HG03442 (cell line): ENCODE results near the gene EEF1A2.

ENCODE experiments used
- ATAC-seq: cut with Tn5 transposase; IDR thresholded peaks from one replicate; pipeline ENCODE4 v1.9.1; 2021; ENCODE audit warnings: mild to moderate bottlenecking, moderate library complexity; ENCODE audit not compliant: unreplicated experiment

Gene EEF1A2

GRCh38 chr20:63455568-63455859, 43.4 kb downstream of the EEF1A2 start:
- no peak for ATAC-seq

- no peak for ATAC-seq
These were observed 43.9 kb downstream of the EEF1A2 start for GRCh38 chr20:63454731-63455567.

- no peak for ATAC-seq
These were observed 45.9 kb downstream of the EEF1A2 start for GRCh38 chr20:63452821-63453523.

GRCh38 chr20:63452341-63452740, 46.5 kb downstream of the EEF1A2 start:
- no peak for ATAC-seq

GRCh38 chr20:63451821-63452220, 47.1 kb downstream of the EEF1A2 start:
- no peak for ATAC-seq

GRCh38 chr20:63449796-63450730, 48.8 kb downstream of the EEF1A2 start:
- no peak for ATAC-seq

- no peak for ATAC-seq
These were observed 49.9 kb downstream of the EEF1A2 start for GRCh38 chr20:63449025-63449424.

GRCh38 chr20:63448031-63448430, 50.9 kb downstream of the EEF1A2 start:
- no peak for ATAC-seq

- no peak for ATAC-seq
These were observed 51.6 kb downstream of the EEF1A2 start for GRCh38 chr20:63447320-63447719.

GRCh38 chr20:63446216-63447024, 52.5 kb downstream of the EEF1A2 start:
- ATAC-seq: no peak

GRCh38 chr20:63445075-63445734, 53.7 kb downstream of the EEF1A2 start:
- no peak for ATAC-seq

- no peak for ATAC-seq
These were observed 54.3 kb downstream of the EEF1A2 start for GRCh38 chr20:63444548-63444947.

GRCh38 chr20:63443606-63444395, 55.1 kb downstream of the EEF1A2 start:
- no peak for ATAC-seq

- ATAC-seq: no peak
These were observed 56.8 kb downstream of the EEF1A2 start for GRCh38 chr20:63442100-63442493.

GRCh38 chr20:63441136-63442099, 57.5 kb downstream of the EEF1A2 start:
- ATAC-seq: no peak

- ATAC-seq: no peak
These were observed 58.4 kb downstream of the EEF1A2 start for GRCh38 chr20:63440366-63440955.

GRCh38 chr20:63439866-63440265, 59.0 kb downstream of the EEF1A2 start:
- ATAC-seq: no peak

- no peak for ATAC-seq
These were observed 60.8 kb downstream of the EEF1A2 start for GRCh38 chr20:63438121-63438520.
